ENCODE results near the gene PRR22.

PRR22 gene

GRCh38 chr19:5814123-5814851 is 29.7 kb upstream of the PRR22 start:
- H3K4me3 ChIP-seq (ENCODE audit: low read depth, low read length), result no peak overlapping the region
- TF ChIP-seq CTCF (IDR thresholded peaks at IDR 0.05; ENCODE audit: control insufficient read depth, extremely low read depth, insufficient read depth), result no peak
- DNase-seq (ENCODE audit: low read depth), result no peak

- TF ChIP-seq CTCF (IDR thresholded peaks at IDR 0.05; ENCODE audit: control insufficient read depth, extremely low read depth, insufficient read depth), result no peak
- no peak overlapping the region for H3K4me3 ChIP-seq (ENCODE audit: low read depth, low read length)
- no peak for DNase-seq (ENCODE audit: low read depth)
Observed at GRCh38 chr19:5811117-5811516, 26.6 kb upstream of the PRR22 start.

- no peak for DNase-seq (ENCODE audit: low read depth)
- TF ChIP-seq CTCF (IDR thresholded peaks at IDR 0.05; ENCODE audit: control insufficient read depth, extremely low read depth, insufficient read depth), result no peak
- H3K4me3 ChIP-seq (ENCODE audit: low read depth, low read length), result no peak overlapping the region
Observed at GRCh38 chr19:5809469-5809868, 24.9 kb upstream of the PRR22 start.

GRCh38 chr19:5809053-5809452 is 24.5 kb upstream of the PRR22 start:
- no peak for DNase-seq (ENCODE audit: low read depth)
- H3K4me3 ChIP-seq (ENCODE audit: low read depth, low read length), result no peak overlapping the region
- no peak for TF ChIP-seq CTCF (IDR thresholded peaks at IDR 0.05; ENCODE audit: control insufficient read depth, extremely low read depth, insufficient read depth)

GRCh38 chr19:5808120-5808816 is 23.7 kb upstream of the PRR22 start:
- DNase-seq (ENCODE audit: low read depth), result no peak
- H3K4me3 ChIP-seq (ENCODE audit: low read depth, low read length), result no peak overlapping the region
- TF ChIP-seq CTCF (IDR thresholded peaks at IDR 0.05; ENCODE audit: control insufficient read depth, extremely low read depth, insufficient read depth), result no peak

- DNase-seq (ENCODE audit: low read depth), result no peak
- H3K4me3 ChIP-seq (ENCODE audit: low read depth, low read length), result no peak overlapping the region
- no peak for TF ChIP-seq CTCF (IDR thresholded peaks at IDR 0.05; ENCODE audit: control insufficient read depth, extremely low read depth, insufficient read depth)
Observed at GRCh38 chr19:5806905-5807304, 22.4 kb upstream of the PRR22 start.
